OCI-LY7 (cell line): ENCODE data around the gene PRIMA1. TPM values are rescaled to one million over a fixed set of nuclear protein-coding genes. Genes with fewer than 3 reads are reported as not detected.

Experiments
- BruUV-seq: library from RNA; stranded (reverse); fragments of 400-500 nt; replicated peaks from 2 replicates; lab custom pipeline; 2021; lab: Mats Ljungman, UMichigan
- CTCF ChIA-PET: fragments of 300-600 bp; sonication (Branson Sonifier 250); formaldehyde crosslinking; loops from one replicate; lab custom pipeline; 2022; ENCODE audit warnings: antibody characterized with exemption; ENCODE audit not compliant: unreplicated experiment; lab: Charles Lee
- POLR2A ChIA-PET: fragments of 300-600 bp; sonication (Branson Sonifier 250); formaldehyde crosslinking; loops from one replicate; lab custom pipeline; 2022; ENCODE audit warnings: antibody characterized with exemption; lab: Charles Lee
- DNase-seq: peaks from one replicate; pipeline ENCODE4 v3.0.0-alpha.2; 2015; ENCODE audit warnings: low spot score
- H2AFZ ChIP-seq: fragments of 200-600 bp; sonication (generic), shearing (Covaris generic); 2 replicates; pipeline ENCODE4 v1.6.1; 2014; ENCODE audit warnings: mild to moderate bottlenecking, antibody characterized with exemption, low read length, moderate library complexity
- H3K27ac ChIP-seq: fragments of 200-600 bp; sonication (generic); 2 replicates; pipeline ENCODE4 v1.5.1; 2014; ENCODE audit warnings: mixed run types, low read depth, mild to moderate bottlenecking, moderate library complexity, low read length, inconsistent platforms; ENCODE audit not compliant: poor library complexity, severe bottlenecking
- H3K36me3 ChIP-seq: fragments of 200-600 bp; sonication (generic); 2 replicates; pipeline ENCODE4 v1.6.1; 2014; ENCODE audit warnings: mild to moderate bottlenecking, antibody characterized with exemption, low read length, moderate library complexity, mixed read lengths; ENCODE audit not compliant: insufficient read depth
- H3K4me1 ChIP-seq: fragments of 200-600 bp; sonication (generic); 2 replicates; pipeline ENCODE4 v1.5.1; 2014; ENCODE audit warnings: mild to moderate bottlenecking, low read length; ENCODE audit not compliant: insufficient read depth, poor library complexity, severe bottlenecking
- H3K4me2 ChIP-seq: fragments of 200-600 bp; sonication (generic); 2 replicates; pipeline ENCODE4 v1.6.1; 2014; ENCODE audit warnings: mild to moderate bottlenecking, low read length
- H3K4me3 ChIP-seq: fragments of 200-600 bp; sonication (generic); 2 replicates; pipeline ENCODE4 v1.5.1; 2014; ENCODE audit warnings: mild to moderate bottlenecking, low read depth, low read length; ENCODE audit not compliant: poor library complexity, severe bottlenecking
- H3K79me2 ChIP-seq: fragments of 200-600 bp; sonication (generic); 2 replicates; pipeline ENCODE4 v1.6.1; 2016; ENCODE audit warnings: low read depth, mild to moderate bottlenecking, low read length, moderate library complexity, mixed read lengths; ENCODE audit not compliant: insufficient read depth
- H3K9me2 ChIP-seq: fragments of 200-600 bp; sonication (generic); 2 replicates; pipeline ENCODE4 v1.6.1; 2016; ENCODE audit warnings: mild to moderate bottlenecking, low read length, mixed read lengths; ENCODE audit not compliant: insufficient read depth
- H3K9me3 ChIP-seq: fragments of 200-600 bp; sonication (generic); 2 replicates; pipeline ENCODE4 v1.6.1; 2014; ENCODE audit warnings: mild to moderate bottlenecking, mixed run types, low read length, mixed read lengths
- H4K20me1 ChIP-seq: fragments of 200-600 bp; sonication (generic); 2 replicates; pipeline ENCODE4 v1.6.1; 2014; ENCODE audit warnings: mild to moderate bottlenecking, antibody characterized with exemption, low read length, moderate library complexity, mixed read lengths; ENCODE audit not compliant: insufficient read depth
- CTCF ChIP-seq: fragments of 200-600 bp; sonication (generic); conservative IDR thresholded peaks from 2 replicates; pipeline ENCODE4 v1.5.1; 2014; ENCODE audit warnings: mild to moderate bottlenecking, antibody characterized with exemption, low read length, moderate library complexity, mixed read lengths
- EZH2phosphoT487 ChIP-seq: fragments of 200-600 bp; sonication (generic); IDR thresholded peaks from 2 replicates; pipeline ENCODE4 v1.6.1; 2018; ENCODE audit warnings: low read depth, borderline replicate concordance, mild to moderate bottlenecking, mixed run types, antibody characterized with exemption, low read length, moderate library complexity, mixed read lengths
- intact Hi-C: fragments of 100-400 bp; cut with micrococcal nuclease; formaldehyde crosslinking; loops from one replicate; pipeline ENCODE4 v1.10.0; 2022; ENCODE audit not compliant: unreplicated experiment
- total RNA-seq, 2 experiments: library from RNA; depleted of rRNA in 1 of 2; stranded (reverse); fragments of >200 nt in 1 of 2; shearing (Covaris generic) in 1 of 2; gene quantifications; 2 replicates each; pipeline ENCODE4 v1.2.3, GENCODE V29; 2014 to 2022

PRIMA1 gene
- total RNA-seq, 2 experiments from 2014 or later: not detected

GRCh38 chr14:93716746-93717667, 71.3 kb downstream of the PRIMA1 start:
- no peak overlapping the region for H3K27ac ChIP-seq
- ChIA-PET POLR2A (no interaction called here), CTCF (no interaction called here)
- no peaks in the 10 kb centered on the region for H3K4me1 ChIP-seq
- DNase-seq: no peak
- no TSS peak for BruUV-seq
- H3K79me2 ChIP-seq: no peaks in the 10 kb centered on the region
- no peaks in the 10 kb centered on the region for H3K9me2 ChIP-seq
- no peak overlapping the region for H3K4me2 ChIP-seq
- intact Hi-C loops: no loop called here
- no peaks in the 10 kb centered on the region for H3K9me3 ChIP-seq
- no peaks in the 10 kb centered on the region for H4K20me1 ChIP-seq
- no peak overlapping the region for H3K4me3 ChIP-seq
- H2AFZ ChIP-seq: no peak overlapping the region
- no peaks in the 10 kb centered on the region for H3K36me3 ChIP-seq
- TF ChIP-seq EZH2phosphoT487 (no peak), CTCF (no peak)

GRCh38 chr14:93716002-93716745, 72.1 kb downstream of the PRIMA1 start:
- ChIA-PET POLR2A (no interaction called here), CTCF (no interaction called here)
- Histone ChIP-seq H3K4me3 (no peak overlapping the region), H3K4me1 (no peaks in the 10 kb centered on the region), H3K9me2 (no peaks in the 10 kb centered on the region), H3K9me3 (no peaks in the 10 kb centered on the region), H3K79me2 (no peaks in the 10 kb centered on the region), H2AFZ (no peak overlapping the region), H3K4me2 (no peak overlapping the region), H3K27ac (no peak overlapping the region), H4K20me1 (no peaks in the 10 kb centered on the region), H3K36me3 (no peaks in the 10 kb centered on the region)
- no TSS peak for BruUV-seq
- intact Hi-C loops: no loop called here
- no peak for DNase-seq
- TF ChIP-seq EZH2phosphoT487: no peak
- no peak for TF ChIP-seq CTCF
